IMR-90 (cell line): ENCODE data around the gene CTSH. TPM values are rescaled to one million over a fixed set of nuclear protein-coding genes. Genes with fewer than 3 reads are reported as not detected.

Source experiments
- ATAC-seq: fragments of 200-7000 bp; cut with Tn5 transposase; 2 replicates; pipeline ENCODE4 v1.9.1; 2020; ENCODE audit warnings: low read depth, mild to moderate bottlenecking, moderate library complexity
- BruUV-seq: library from RNA; stranded (reverse); fragments of 400-500 nt; replicated peaks from 2 replicates; lab custom pipeline; 2021; lab: Mats Ljungman, UMichigan
- CTCF ChIA-PET: fragments of 300-600 bp; formaldehyde crosslinking; extraction: SDS; loops from one replicate; lab custom pipeline; 2021; ENCODE audit warnings: antibody characterized with exemption; lab: Yijun Ruan, JAX
- POLR2A ChIA-PET: fragments of 300-600 bp; sonication (Branson Sonifier 250); formaldehyde crosslinking; loops from one replicate; lab custom pipeline; 2022; ENCODE audit warnings: antibody characterized with exemption; ENCODE audit not compliant: unreplicated experiment; lab: Charles Lee
- DNase-seq: peaks from one replicate; pipeline ENCODE4 v3.0.0; 2013
- H2AFZ ChIP-seq: replicated peaks from 2 replicates; pipeline ENCODE3; 2013; ENCODE audit warnings: low read length, mild to moderate bottlenecking; ENCODE audit not compliant: poor library complexity
- H2AK5ac ChIP-seq: 2 replicates; pipeline ENCODE4 v1.6.1; 2013; ENCODE audit warnings: low read depth, low read length, inconsistent platforms
- H2AK9ac ChIP-seq: replicated peaks from 2 replicates; pipeline ENCODE3; 2013; ENCODE audit warnings: mild to moderate bottlenecking, low read depth, low read length, moderate library complexity; ENCODE audit not compliant: poor library complexity
- H2BK120ac ChIP-seq: 2 replicates; pipeline ENCODE4 v1.6.1; 2013; ENCODE audit warnings: low read depth, low read length, inconsistent platforms
- H2BK15ac ChIP-seq: 3 replicates; pipeline ENCODE4 v1.6.1; 2013; ENCODE audit warnings: low read depth, low read length, inconsistent platforms
- H2BK20ac ChIP-seq: 2 replicates; pipeline ENCODE4 v1.6.1; 2013; ENCODE audit warnings: low read depth, mild to moderate bottlenecking, inconsistent platforms, low read length, moderate library complexity
- H2BK5ac ChIP-seq: 2 replicates; pipeline ENCODE4 v1.6.1; 2013; ENCODE audit warnings: mild to moderate bottlenecking, low read depth, low read length, inconsistent platforms; ENCODE audit not compliant: poor library complexity, severe bottlenecking
- H3K14ac ChIP-seq: replicated peaks from 2 replicates; pipeline ENCODE4 v1.6.1; 2013; ENCODE audit warnings: low read depth, low read length, inconsistent platforms
- H3K18ac ChIP-seq: 2 replicates; pipeline ENCODE4 v1.6.1; 2013; ENCODE audit warnings: low read depth, low read length, control low read depth
- H3K23ac ChIP-seq: 2 replicates; pipeline ENCODE4 v1.6.1; 2013; ENCODE audit warnings: low read depth, low read length, inconsistent platforms
- H3K27ac ChIP-seq: 2 replicates; pipeline ENCODE4 v1.5.1; 2013; ENCODE audit warnings: mild to moderate bottlenecking, control low read depth, low read length; ENCODE audit not compliant: insufficient read depth
- H3K27me3 ChIP-seq: 2 replicates; pipeline ENCODE4 v1.6.1; 2013; ENCODE audit warnings: low read length; ENCODE audit not compliant: control insufficient read depth, insufficient read depth
- H3K36me3 ChIP-seq: 2 replicates; pipeline ENCODE4 v1.6.1; 2013; ENCODE audit warnings: low read length, mixed read lengths; ENCODE audit not compliant: control insufficient read depth, insufficient read depth
- H3K4ac ChIP-seq: 2 replicates; pipeline ENCODE4 v1.6.1; 2013; ENCODE audit warnings: low read depth, low read length, inconsistent platforms
- H3K4me1 ChIP-seq: 2 replicates; pipeline ENCODE4 v1.6.1; 2013; ENCODE audit warnings: low read length, mixed read lengths; ENCODE audit not compliant: control insufficient read depth, insufficient read depth
- H3K4me2 ChIP-seq: 2 replicates; pipeline ENCODE4 v1.6.1; 2013; ENCODE audit warnings: low read depth, mild to moderate bottlenecking, control low read depth, low read length, moderate library complexity
- H3K4me3 ChIP-seq: 2 replicates; pipeline ENCODE4 v1.5.1; 2013; ENCODE audit warnings: low read depth, mild to moderate bottlenecking, control low read depth, low read length, moderate library complexity; ENCODE audit not compliant: insufficient read depth
- H3K56ac ChIP-seq: 2 replicates; pipeline ENCODE4 v1.6.1; 2013; ENCODE audit warnings: low read length, inconsistent platforms; ENCODE audit not compliant: insufficient read depth; ENCODE audit errors: extremely low read depth
- H3K79me1 ChIP-seq, 2 experiments: 2 replicates each; pipeline ENCODE4 v1.6.1; 2013; ENCODE audit warnings: low read length in 2 of 2, inconsistent platforms in 1 of 2, low read depth in 1 of 2
- H3K9ac ChIP-seq: 2 replicates; pipeline ENCODE4 v1.6.1; 2013; ENCODE audit warnings: low read depth, low read length, control low read depth
- H3K9me1 ChIP-seq: 2 replicates; pipeline ENCODE4 v1.6.1; 2013; ENCODE audit warnings: low read length, inconsistent platforms; ENCODE audit not compliant: insufficient read depth
- H3K9me3 ChIP-seq: 2 replicates; pipeline ENCODE4 v1.6.1; 2013; ENCODE audit warnings: low read length; ENCODE audit not compliant: control insufficient read depth, insufficient read depth
- H4K20me1 ChIP-seq: 2 replicates; pipeline ENCODE4 v1.6.1; 2013; ENCODE audit warnings: low read length, inconsistent platforms; ENCODE audit not compliant: insufficient read depth
- H4K5ac ChIP-seq: 2 replicates; pipeline ENCODE4 v1.6.1; 2013; ENCODE audit warnings: mild to moderate bottlenecking, low read depth, low read length, control low read depth
- H4K8ac ChIP-seq, 2 experiments: 2 replicates each; pipeline ENCODE4 v1.6.1; 2013; ENCODE audit warnings: low read depth in 2 of 2, low read length in 2 of 2, control low read depth in 1 of 2, inconsistent platforms in 1 of 2
- H4K91ac ChIP-seq: 2 replicates; pipeline ENCODE4 v1.6.1; 2013; ENCODE audit warnings: low read depth, low read length, inconsistent platforms; ENCODE audit not compliant: insufficient read depth
- CEBPB ChIP-seq: IDR thresholded peaks from 2 replicates; pipeline ENCODE4 v1.6.1; 2012; ENCODE audit warnings: low read depth, low read length, improper control_type of control experiment
- CHD1 ChIP-seq: IDR thresholded peaks from 2 replicates; pipeline ENCODE4 v1.6.1; 2012; ENCODE audit warnings: low read depth, low read length, improper control_type of control experiment
- CTCF ChIP-seq: conservative IDR thresholded peaks from 2 replicates; pipeline ENCODE4 v1.5.1; 2012; ENCODE audit warnings: mild to moderate bottlenecking, low read depth, low read length, improper control_type of control experiment
- FOS ChIP-seq: fragments of 150-350 bp; IDR thresholded peaks from 2 replicates; pipeline ENCODE4 v1.6.1; 2016; ENCODE audit warnings: low read depth, low read length
- MAZ ChIP-seq: IDR thresholded peaks from 2 replicates; pipeline ENCODE4 v1.6.1; 2012; ENCODE audit warnings: low read depth, mild to moderate bottlenecking, low read length, improper control_type of control experiment, moderate library complexity, borderline replicate concordance
- RFX5 ChIP-seq: IDR thresholded peaks from 2 replicates; pipeline ENCODE4 v1.8.0; 2012; ENCODE audit warnings: low read depth, mild to moderate bottlenecking, low read length, moderate library complexity
- WGBS, 2 experiments: methylation state at CpG; one replicate each; pipeline versions ENCODE4 v1.1.5 to v1.1.7; 2013; ENCODE audit warnings: missing lambda C conversion rate in 2 of 2; ENCODE audit not compliant: insufficient read length in 1 of 2; ENCODE audit errors: extremely low coverage in 2 of 2; 5-methylcytosine and 5-hydroxymethylcytosine counted together
- dilution Hi-C: fragments of 300-500 bp; cut with HindIII; formaldehyde crosslinking; loops from one replicate; pipeline ENCODE4 v1.14.3; 2018; ENCODE audit warnings: low sequenced_read_pairs; ENCODE audit not compliant: unreplicated experiment
- in situ Hi-C: fragments of 300-500 bp; cut with MboI; formaldehyde crosslinking; loops from 3 replicates; pipeline ENCODE4 v1.14.3; 2019; ENCODE audit warnings: low sequenced_read_pairs, inconsistent platforms, mixed read lengths
- intact Hi-C: fragments of 100-400 bp; cut with micrococcal nuclease; formaldehyde crosslinking; loops from 2 replicates; pipeline ENCODE4 v1.10.0; 2022
- polyA plus RNA-seq, 3 experiments: library from polyadenylated mRNA; depleted of rRNA; stranded (reverse); fragments of >200 nt; gene quantifications; 2 replicates each; pipeline ENCODE4 v1.2.3, GENCODE V29; 2012; ENCODE audit warnings: low replicate concordance in 1 of 3
- total RNA-seq: library from RNA; depleted of rRNA; stranded (reverse); fragments of >200 nt; gene quantifications from 2 replicates; pipeline ENCODE4 v1.2.3, GENCODE V29; 2012

Gene CTSH
- total and polyA plus RNA-seq, 2 of the 4 experiments (the other 2 are of a cell fraction), result 11.7 to 13.9 TPM

- H3K4ac ChIP-seq, result no peak overlapping the region
- no TSS peak for BruUV-seq
Measured at GRCh38 chr15:78969687-78970349, 25.0 kb upstream of the CTSH start.

More at GRCh38 chr15:78969687-78970349, 25.0 kb upstream of the CTSH start:
- Histone ChIP-seq H3K18ac (0 out of 2 replicates have a peak overlapping the region, but pooled peaks have one; percentile 5), H4K20me1 (no peaks in the 10 kb centered on the region), H3K4me1 (peaks cover 7% of the 10 kb centered on the region), H3K27ac (no peak overlapping the region; the same call in 1 of the 2 replicates), H2AFZ (no peak overlapping the region), H3K4me3 (no peak overlapping the region), H3K9me3 (no peaks in the 10 kb centered on the region), H3K56ac (no peak overlapping the region), H3K9ac (no peak overlapping the region), H4K8ac (no peak overlapping the region), H2BK20ac (no peak overlapping the region), H3K23ac (no peak overlapping the region), H3K9me1 (no peaks in the 10 kb centered on the region), H4K5ac (no peak overlapping the region), H3K79me1 (no peaks in the 10 kb centered on the region), H2AK9ac (no peak overlapping the region), H4K91ac (no peak overlapping the region), H3K14ac (no peak overlapping the region), H2BK15ac (no peak overlapping the region), H3K36me3 (no peaks in the 10 kb centered on the region), H2AK5ac (no peak overlapping the region), H2BK120ac (no peak overlapping the region), H3K4me2 (no peak overlapping the region), H2BK5ac (no peak overlapping the region), H3K27me3 (no peaks in the 10 kb centered on the region; the same call in 1 of the 2 replicates)
- intact Hi-C loops, result no loop called here
- POLR2A ChIA-PET, result interaction anchor here (0.6 kb wide), 1 partner anchor 188 kb away, joined by 3 read pairs; no protein-coding TSS in a partner anchor
- dilution Hi-C loops, result no loop called here
- in situ Hi-C loops, result no loop called here
- CTCF ChIA-PET, result interaction anchor here (1.0 kb wide), 1 partner anchor 37 kb away, joined by 3 read pairs; no protein-coding TSS in a partner anchor
- DNase-seq (peak; percentile 43), ATAC-seq (peak; percentile 71)
- TF ChIP-seq CHD1 (no peak), CTCF (no peak), RFX5 (no peak), FOS (no peak), CEBPB (peak; percentile 46; the same call in 1 of the 2 replicates), MAZ (no peak)
- no CpG with 5 or more reads among the region's 5 CpGs for WGBS, 2 experiments
